Ovary (tissue), 9 donors: Measurements from ENCODE around the gene NMU. TPM values are rescaled to one million over a fixed set of nuclear protein-coding genes. Genes with fewer than 3 reads are reported as not detected.
"Not testable (repeated sequence)": the region's sequence is repeated elsewhere in the genome, so short reads cannot be mapped to it uniquely, and the experiment has no call there.

Source experiments
- DNase-seq, 5 donors: peaks; one replicate each; pipeline ENCODE4 v3.0.0-alpha.2; 2019 to 2020
- H3K27ac ChIP-seq, 2 donors: fragments of 200-600 bp; one replicate each; pipeline versions ENCODE4 v1.5.1 to v1.8.0; 2019 to 2022
- H3K27me3 ChIP-seq: fragments of 200-600 bp; one replicate; pipeline ENCODE4 v1.8.0; 2022
- H3K36me3 ChIP-seq: fragments of 200-600 bp; sonication (generic); one replicate; pipeline ENCODE4 v1.5.1; 2019
- H3K4me1 ChIP-seq: one replicate; pipeline ENCODE4 v1.8.1; 2013; ENCODE audit warnings: mild to moderate bottlenecking, moderate library complexity; ENCODE audit not compliant: insufficient read depth
- H3K4me3 ChIP-seq: fragments of 200-600 bp; sonication (generic); one replicate; pipeline ENCODE4 v1.5.1; 2017
- H3K9me3 ChIP-seq, 2 donors: fragments of 200-600 bp in 1 of 2; sonication (generic) in 1 of 2; one replicate each; pipeline versions ENCODE4 v1.5.1 to v1.8.1; 2013 to 2019; ENCODE audit warnings: mild to moderate bottlenecking in 1 of 2, moderate library complexity in 1 of 2
- EP300 ChIP-seq: sonication (generic); formaldehyde crosslinking; IDR thresholded peaks from one replicate; pipeline ENCODE4 v1.6.1; 2017; ENCODE audit warnings: antibody characterized with exemption
- POLR2A ChIP-seq: fragments of 450-650 bp; IDR thresholded peaks from one replicate; pipeline ENCODE4 v1.6.1; 2017; ENCODE audit warnings: antibody characterized with exemption, mild to moderate bottlenecking, moderate library complexity
- WGBS, 3 donors: extraction: QIAGEN DNeasy Blood & Tissue Kit in 1 of 3; methylation state at CpG; one replicate each; pipeline versions ENCODE4 v1.1.5 to v1.1.7; 2013 to 2017; 5-methylcytosine and 5-hydroxymethylcytosine counted together
- intact Hi-C, 4 donors: fragments of 100-400 bp; cut with DNase I; formaldehyde crosslinking; loops; one replicate each; pipeline versions ENCODE4 v1.11.0 to v1.15.1; 2022 to 2023
- polyA plus RNA-seq, 2 donors: library from polyadenylated mRNA; stranded (reverse); fragments of 200-250 nt in 1 of 2; fragments of 350-450 nt in 1 of 2; fragmentation: Illumina TruSeq in 1 of 2; extraction: RNeasy Lipid Tissue Mini Kit (QIAGEN cat#74804) in 1 of 2; gene quantifications; one replicate each; pipeline ENCODE4 v1.2.3, GENCODE V29; 2013 to 2014
- total RNA-seq, 7 donors: library from RNA; depleted of rRNA in 2 of 7; stranded (reverse); fragments of >200 nt in 2 of 7; fragmentation: NEBNext Ultra II Directional in 3 of 7; extraction: Animal tissue kit (Norgen Biotek cat#: 25700) in 3 of 7; gene quantifications; one replicate each; pipeline versions ENCODE4 v1.1.0 to v1.2.4, GENCODE V29; 2016 to 2023
- TF ChIP-seq, protein P1 (sequence below), 3 donors: fragments of 450-650 bp in 2 of 3; fragments of 200-600 bp in 1 of 3; IDR thresholded peaks; one replicate each; pipeline versions ENCODE4 v1.5.1 to v1.8.0; 2016 to 2022; ENCODE audit warnings: antibody characterized with exemption in 3 of 3, mild to moderate bottlenecking in 1 of 3
- donor health status: DM: no; HTN: no; CAD: no; lungs with moderate emphysema.
- donor health status: DM: no; HTN: no; CAD: no.
- donor health status: Bipolar disorder and iron deficiency.
- donor health status: DM: yes; HTN: yes; CAD: no.
- donor health status: DM: no; HTN: no; CAD: no.
- donor health status: DM: yes; HTN: yes; CAD: no.

NMU gene
- total and polyA plus RNA-seq, 9 donors: 0.28 to 0.77 TPM; not detected in 7

DNA sequence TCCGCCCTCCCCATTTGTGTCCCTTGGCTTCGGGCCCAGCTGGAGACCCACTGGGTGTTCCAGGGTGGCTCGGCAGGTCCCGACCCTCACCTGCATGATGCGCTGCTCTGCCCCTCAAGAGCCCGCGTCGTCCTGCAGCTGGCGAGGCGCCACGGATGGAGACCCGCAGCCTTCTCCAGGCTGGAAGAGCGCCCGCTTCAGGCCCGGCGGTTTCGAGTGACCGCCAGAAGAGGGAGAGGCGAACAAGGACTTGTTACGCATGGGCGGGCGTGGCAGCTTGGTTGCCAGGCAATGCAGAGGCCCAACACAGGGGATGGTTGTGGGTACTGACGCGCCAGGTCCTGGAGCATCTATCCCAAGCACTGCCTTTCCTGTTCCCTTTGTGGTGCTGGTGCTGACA lies 44.1 kb downstream of the NMU start, which contains the start of gene PDCL2:
TSS of gene PDCL2 (minus strand) at position 232 of the 400 bp plus-strand sequence. CDS start at position 96, 136 bp downstream.
- Histone ChIP-seq H3K4me1 (no peaks in the 10 kb centered on the region), H3K27me3 (no peaks in the 10 kb centered on the region), H3K4me3 (no peak within 1 kb of the TSS), H3K36me3 (no peaks in the 10 kb centered on the region), H3K27ac (no peak within 1 kb of the TSS), H3K9me3 (no peaks in the 10 kb centered on the region)
- 93 to 96% (median 96%) methylated on average over 24 of the region's 24 CpGs for WGBS, 3 donors
- TF ChIP-seq, protein P1, sequence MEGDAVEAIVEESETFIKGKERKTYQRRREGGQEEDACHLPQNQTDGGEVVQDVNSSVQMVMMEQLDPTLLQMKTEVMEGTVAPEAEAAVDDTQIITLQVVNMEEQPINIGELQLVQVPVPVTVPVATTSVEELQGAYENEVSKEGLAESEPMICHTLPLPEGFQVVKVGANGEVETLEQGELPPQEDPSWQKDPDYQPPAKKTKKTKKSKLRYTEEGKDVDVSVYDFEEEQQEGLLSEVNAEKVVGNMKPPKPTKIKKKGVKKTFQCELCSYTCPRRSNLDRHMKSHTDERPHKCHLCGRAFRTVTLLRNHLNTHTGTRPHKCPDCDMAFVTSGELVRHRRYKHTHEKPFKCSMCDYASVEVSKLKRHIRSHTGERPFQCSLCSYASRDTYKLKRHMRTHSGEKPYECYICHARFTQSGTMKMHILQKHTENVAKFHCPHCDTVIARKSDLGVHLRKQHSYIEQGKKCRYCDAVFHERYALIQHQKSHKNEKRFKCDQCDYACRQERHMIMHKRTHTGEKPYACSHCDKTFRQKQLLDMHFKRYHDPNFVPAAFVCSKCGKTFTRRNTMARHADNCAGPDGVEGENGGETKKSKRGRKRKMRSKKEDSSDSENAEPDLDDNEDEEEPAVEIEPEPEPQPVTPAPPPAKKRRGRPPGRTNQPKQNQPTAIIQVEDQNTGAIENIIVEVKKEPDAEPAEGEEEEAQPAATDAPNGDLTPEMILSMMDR (IDR thresholded peaks at IDR 0.05): no peak
- TF ChIP-seq POLR2A: no peak
- TF ChIP-seq EP300: no peak
- intact Hi-C loops: no loop called here
- DNase-seq: peak in 2 of 5 donors; percentile 10 to 17

DNA sequence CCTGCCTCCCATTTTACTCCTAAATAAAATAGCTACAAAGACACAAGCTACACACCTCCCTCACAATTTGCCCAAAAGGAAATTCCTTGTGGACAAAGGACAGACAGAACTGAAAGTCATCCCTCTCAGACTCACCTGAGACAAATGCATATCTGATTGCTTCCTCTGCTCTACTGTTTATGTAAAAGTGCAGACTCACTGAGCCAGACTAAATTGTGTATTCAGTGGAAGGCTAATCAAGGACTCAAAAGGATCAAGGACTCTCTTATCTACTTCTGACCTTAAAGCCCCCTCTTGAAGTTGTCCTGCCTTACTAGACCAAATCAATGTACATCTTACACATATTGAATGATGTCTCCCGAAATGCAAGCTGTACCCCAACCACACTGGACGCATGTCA lies 47.9 kb downstream of the NMU start:
- Histone ChIP-seq H3K27me3 (no peaks in the 10 kb centered on the region), H3K4me3 (no peak overlapping the region), H3K4me1 (no peaks in the 10 kb centered on the region), H3K36me3 (no peaks in the 10 kb centered on the region), H3K9me3 (no peaks in the 10 kb centered on the region), H3K27ac (no peak overlapping the region)
- intact Hi-C loops: no loop called here
- DNase-seq: no peak
- TF ChIP-seq, protein P1 (IDR thresholded peaks at IDR 0.05): no peak
- no peak for TF ChIP-seq POLR2A
- no peak for TF ChIP-seq EP300
- 88 to 95% (median 89%) methylated on average over 2 of the region's 2 CpGs for WGBS, 3 donors

DNA sequence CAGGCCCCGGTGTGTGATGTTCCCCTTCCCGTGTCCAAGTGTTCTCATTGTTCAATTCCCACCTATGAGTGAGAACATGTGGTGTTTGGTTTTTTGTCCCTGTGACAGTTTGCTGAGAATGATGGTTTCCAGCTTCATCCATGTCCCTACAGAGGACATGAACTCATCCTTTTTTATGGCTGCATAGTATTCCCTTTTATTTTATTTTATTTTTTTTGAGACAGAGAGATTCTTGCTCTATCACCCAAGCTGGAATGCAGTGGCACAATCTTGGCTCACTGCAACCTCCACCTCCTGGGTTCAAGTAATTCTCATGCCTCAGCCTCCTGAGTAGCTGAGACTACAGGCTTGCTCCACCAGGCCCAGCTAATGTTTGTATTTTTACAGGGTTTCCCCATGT lies 53.3 kb downstream of the NMU start:
- intact Hi-C loops, H3K4me3 ChIP-seq, DNase-seq, H3K4me1 ChIP-seq, H3K27ac ChIP-seq, H3K27me3 ChIP-seq, H3K36me3 ChIP-seq, H3K9me3 ChIP-seq: not testable (repeated sequence)
- WGBS, 3 donors: 96 to 100% (median 96%) methylated on average over 1 to 2 of the region's 2 CpGs

DNA sequence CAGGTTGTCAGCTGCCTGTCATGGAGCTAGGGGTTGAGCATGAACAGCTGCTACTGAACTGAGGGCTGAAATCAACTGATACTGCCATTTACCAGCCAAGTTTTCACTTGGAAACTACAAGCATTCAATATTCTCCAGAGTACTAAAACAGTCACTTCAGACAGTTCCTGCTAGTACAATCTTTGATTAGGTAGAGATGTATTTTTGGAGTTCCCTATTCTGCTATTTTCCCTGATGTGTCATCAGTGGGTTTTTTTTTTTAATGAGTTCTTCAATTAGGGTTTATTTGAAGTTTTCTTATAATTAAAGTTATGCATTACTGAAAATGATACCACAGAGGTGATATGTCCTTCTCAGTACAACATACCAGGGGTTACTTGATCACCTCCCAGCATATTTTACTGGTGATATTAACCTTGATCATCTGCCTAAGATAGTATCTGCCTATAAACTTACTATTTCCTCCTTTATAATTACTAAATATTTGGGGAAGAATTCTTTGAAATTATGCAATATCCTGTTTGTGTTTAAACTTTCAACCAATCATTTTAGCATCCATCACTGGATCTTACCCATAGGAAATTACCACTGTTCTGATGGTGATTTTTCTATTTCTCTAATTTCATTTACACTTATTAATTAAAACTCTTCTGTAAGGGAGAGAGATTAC lies 57.6 kb downstream of the NMU start:
- H3K4me3 ChIP-seq: no peak overlapping the region
- no peaks in the 10 kb centered on the region for H3K9me3 ChIP-seq
- no peaks in the 10 kb centered on the region for H3K36me3 ChIP-seq
- H3K27me3 ChIP-seq: no peaks in the 10 kb centered on the region
- no peak for DNase-seq
- intact Hi-C loops: no loop called here
- H3K27ac ChIP-seq: no peak overlapping the region
- H3K4me1 ChIP-seq: no peaks in the 10 kb centered on the region
- TF ChIP-seq EP300 (no peak), POLR2A (no peak)
- TF ChIP-seq, protein P1 (IDR thresholded peaks at IDR 0.05): no peak

DNA sequence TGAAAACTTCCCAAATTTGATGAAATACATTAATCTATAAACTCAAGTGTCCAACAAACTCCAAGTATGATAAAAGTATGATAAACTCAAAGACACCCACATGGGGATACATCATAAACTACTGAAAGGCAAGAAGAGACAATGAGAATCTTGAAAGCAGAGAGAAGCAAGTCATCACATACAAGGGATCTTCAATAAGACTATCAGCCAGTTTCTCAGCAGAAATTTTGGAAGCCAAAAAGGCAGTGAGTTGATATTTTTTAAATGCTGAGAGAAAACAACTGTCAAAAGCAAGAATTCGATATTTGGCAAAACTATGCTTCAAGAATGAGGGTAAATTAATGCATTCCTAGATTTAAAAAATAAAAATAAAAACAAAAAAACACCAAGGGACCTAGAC lies 60.6 kb downstream of the NMU start:
- intact Hi-C loops: no loop called here
- Histone ChIP-seq H3K36me3 (no peaks in the 10 kb centered on the region), H3K27me3 (no peaks in the 10 kb centered on the region), H3K27ac (no peak overlapping the region), H3K4me3 (no peak overlapping the region), H3K4me1 (no peaks in the 10 kb centered on the region), H3K9me3 (no peaks in the 10 kb centered on the region)
- TF ChIP-seq POLR2A (no peak), EP300 (no peak)
- TF ChIP-seq, protein P1 (IDR thresholded peaks at IDR 0.05): no peak
- no peak for DNase-seq
- whole genome bisulfite sequencing, 3 donors: 71 to 85% (median 78%) methylated on average over 1 of the region's 1 CpG
